Glutamatergic neuron (in vitro differentiated cells): ENCODE results near the gene FRMD4B. TPM values are rescaled to one million over a fixed set of nuclear protein-coding genes. Genes with fewer than 3 reads are reported as not detected.

Source experiments
- DNase-seq: peaks from one replicate; pipeline ENCODE4 v3.0.0; 2022
- H3K27ac Mint-ChIP-seq: one replicate; pipeline ENCODE4 v1.8.0; 2020; ENCODE audit warnings: mild to moderate bottlenecking, mixed read lengths, inconsistent platforms; ENCODE audit not compliant: unreplicated experiment
- H3K27me3 Mint-ChIP-seq: one replicate; pipeline ENCODE4 v1.8.0; 2020; ENCODE audit warnings: mild to moderate bottlenecking, moderate library complexity, mixed read lengths, inconsistent platforms; ENCODE audit not compliant: unreplicated experiment
- H3K36me3 Mint-ChIP-seq: one replicate; pipeline ENCODE4 v1.8.0; 2020; ENCODE audit warnings: mild to moderate bottlenecking, mixed read lengths, inconsistent platforms; ENCODE audit not compliant: unreplicated experiment
- H3K4me1 Mint-ChIP-seq: one replicate; pipeline ENCODE4 v1.8.0; 2020; ENCODE audit warnings: mild to moderate bottlenecking, low read depth, mixed read lengths, inconsistent platforms; ENCODE audit not compliant: unreplicated experiment
- H3K4me3 Mint-ChIP-seq: one replicate; pipeline ENCODE4 v1.8.0; 2020; ENCODE audit warnings: mild to moderate bottlenecking, mixed read lengths, inconsistent platforms; ENCODE audit not compliant: unreplicated experiment
- H3K9me3 Mint-ChIP-seq: one replicate; pipeline ENCODE4 v1.8.0; 2020; ENCODE audit warnings: mild to moderate bottlenecking, moderate library complexity, mixed read lengths, inconsistent platforms; ENCODE audit not compliant: unreplicated experiment
- total RNA-seq: library from RNA; stranded (reverse); fragmentation: NEBNext Ultra II Directional; extraction: Animal tissue kit (Norgen Biotek cat#: 25700); gene quantifications from one replicate; pipeline ENCODE4 v1.2.1, GENCODE V29; 2021; ENCODE audit not compliant: unreplicated experiment
- TF ChIP-seq, protein P1 (sequence below): fragments of 200-600 bp; sonication (generic); IDR thresholded peaks from one replicate; pipeline ENCODE4 v1.5.0; 2021; ENCODE audit not compliant: partially characterized antibody, unreplicated experiment

FRMD4B gene
- total RNA-seq, 1 donor from 2014 or later: 3.9 TPM

DNA sequence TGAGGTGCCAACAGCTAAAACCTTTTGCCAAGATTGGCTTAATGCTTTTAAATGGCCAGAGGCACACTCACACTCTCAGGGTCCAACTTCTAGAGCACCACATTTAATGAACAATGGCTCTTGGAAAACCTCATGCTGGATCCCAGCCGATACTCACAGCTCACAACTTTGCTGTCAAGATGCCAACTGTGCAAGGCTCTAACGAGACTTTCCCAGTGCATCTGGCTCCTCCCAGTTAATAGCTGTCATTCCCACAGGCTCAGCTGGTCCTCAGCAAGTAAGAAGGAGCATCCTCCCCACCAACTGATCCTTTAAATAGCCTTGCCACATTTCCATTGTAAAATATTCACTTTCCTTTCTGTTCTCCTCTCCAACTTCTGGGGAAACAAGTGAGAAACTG is 20.3 kb upstream of the FRMD4B start:
- Mint-ChIP-seq H3K4me3 (no peak overlapping the region), H3K27ac (no peak overlapping the region), H3K9me3 (no peaks in the 10 kb centered on the region), H3K27me3 (peaks cover 2% of the 10 kb centered on the region), H3K36me3 (no peaks in the 10 kb centered on the region), H3K4me1 (peaks cover 2% of the 10 kb centered on the region)
- TF ChIP-seq, protein P1, sequence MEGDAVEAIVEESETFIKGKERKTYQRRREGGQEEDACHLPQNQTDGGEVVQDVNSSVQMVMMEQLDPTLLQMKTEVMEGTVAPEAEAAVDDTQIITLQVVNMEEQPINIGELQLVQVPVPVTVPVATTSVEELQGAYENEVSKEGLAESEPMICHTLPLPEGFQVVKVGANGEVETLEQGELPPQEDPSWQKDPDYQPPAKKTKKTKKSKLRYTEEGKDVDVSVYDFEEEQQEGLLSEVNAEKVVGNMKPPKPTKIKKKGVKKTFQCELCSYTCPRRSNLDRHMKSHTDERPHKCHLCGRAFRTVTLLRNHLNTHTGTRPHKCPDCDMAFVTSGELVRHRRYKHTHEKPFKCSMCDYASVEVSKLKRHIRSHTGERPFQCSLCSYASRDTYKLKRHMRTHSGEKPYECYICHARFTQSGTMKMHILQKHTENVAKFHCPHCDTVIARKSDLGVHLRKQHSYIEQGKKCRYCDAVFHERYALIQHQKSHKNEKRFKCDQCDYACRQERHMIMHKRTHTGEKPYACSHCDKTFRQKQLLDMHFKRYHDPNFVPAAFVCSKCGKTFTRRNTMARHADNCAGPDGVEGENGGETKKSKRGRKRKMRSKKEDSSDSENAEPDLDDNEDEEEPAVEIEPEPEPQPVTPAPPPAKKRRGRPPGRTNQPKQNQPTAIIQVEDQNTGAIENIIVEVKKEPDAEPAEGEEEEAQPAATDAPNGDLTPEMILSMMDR: no peak
- no peak for DNase-seq

DNA sequence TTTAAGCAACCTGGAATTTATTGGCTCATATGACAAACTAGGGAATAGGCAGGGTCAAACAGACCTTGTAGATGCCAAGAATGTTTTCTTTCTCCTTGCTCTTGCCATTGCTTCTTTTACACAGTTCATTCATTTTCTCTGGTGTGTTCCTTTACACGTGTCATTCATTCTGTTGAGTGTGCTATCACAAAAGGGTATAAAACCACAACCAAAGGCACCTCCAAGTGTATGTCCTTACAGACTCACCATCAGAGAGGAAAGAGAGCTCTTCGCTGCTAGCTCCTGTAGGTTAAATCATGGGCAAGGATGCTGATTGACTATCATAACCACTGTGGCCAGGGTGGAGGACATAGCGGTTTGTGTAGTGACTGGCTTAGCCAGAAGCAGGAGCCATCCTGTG is 19.2 kb upstream of the FRMD4B start:
- H3K4me1 Mint-ChIP-seq: peaks cover 2% of the 10 kb centered on the region
- H3K36me3 Mint-ChIP-seq: no peaks in the 10 kb centered on the region
- TF ChIP-seq, protein P1: no peak
- H3K9me3 Mint-ChIP-seq: no peaks in the 10 kb centered on the region
- no peak for DNase-seq
- H3K4me3 Mint-ChIP-seq: no peak overlapping the region
- peaks cover 2% of the 10 kb centered on the region for H3K27me3 Mint-ChIP-seq
- H3K27ac Mint-ChIP-seq: no peak overlapping the region

DNA sequence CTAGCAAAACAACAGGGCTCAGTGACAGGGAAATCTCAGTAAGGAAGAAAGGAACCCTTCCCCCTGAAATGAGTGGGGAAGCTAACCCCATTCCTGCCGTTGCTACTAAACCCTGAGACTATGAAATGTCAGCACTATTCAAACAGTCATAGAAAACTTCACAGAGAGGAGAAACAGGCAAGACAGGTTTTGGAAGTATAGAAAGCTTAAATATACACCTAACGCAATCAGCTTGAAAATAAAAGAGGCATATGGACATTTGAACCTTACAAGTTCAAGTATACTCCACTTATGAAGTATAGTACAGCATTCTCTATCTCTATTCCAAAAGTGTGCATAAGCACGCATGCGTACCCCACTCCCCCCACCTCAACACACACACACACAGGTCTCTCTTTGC is 17.6 kb upstream of the FRMD4B start:
- peaks cover 2% of the 10 kb centered on the region for H3K27me3 Mint-ChIP-seq
- H3K36me3 Mint-ChIP-seq: no peaks in the 10 kb centered on the region
- H3K4me3 Mint-ChIP-seq: no peak overlapping the region
- TF ChIP-seq, protein P1: no peak
- no peak overlapping the region for H3K27ac Mint-ChIP-seq
- H3K9me3 Mint-ChIP-seq: no peaks in the 10 kb centered on the region
- peaks cover 2% of the 10 kb centered on the region for H3K4me1 Mint-ChIP-seq
- DNase-seq: no peak

DNA sequence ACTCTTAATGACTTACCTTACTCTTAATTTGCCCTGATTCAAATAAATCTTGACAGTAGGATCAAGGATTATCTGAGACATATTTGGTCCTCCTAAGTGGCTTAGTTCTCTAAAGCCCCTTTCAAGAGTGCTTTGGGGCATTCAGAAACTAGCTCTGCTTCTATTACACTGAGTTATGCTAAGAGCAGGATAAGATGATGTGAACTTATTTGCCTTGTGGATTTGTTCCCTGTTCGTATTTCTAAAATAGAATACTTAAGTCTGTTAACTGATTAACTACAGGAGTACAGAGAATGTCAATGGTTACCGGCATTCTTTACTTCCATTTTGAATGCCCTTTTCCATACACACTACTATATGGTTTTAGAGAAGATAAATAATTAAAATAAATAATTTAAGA is 14.8 kb upstream of the FRMD4B start:
- no peak overlapping the region for H3K27ac Mint-ChIP-seq
- no peak overlapping the region for H3K4me3 Mint-ChIP-seq
- TF ChIP-seq, protein P1: no peak
- H3K36me3 Mint-ChIP-seq: no peaks in the 10 kb centered on the region
- H3K27me3 Mint-ChIP-seq: peaks cover 3% of the 10 kb centered on the region
- no peak for DNase-seq
- no peaks in the 10 kb centered on the region for H3K9me3 Mint-ChIP-seq
- no peaks in the 10 kb centered on the region for H3K4me1 Mint-ChIP-seq

DNA sequence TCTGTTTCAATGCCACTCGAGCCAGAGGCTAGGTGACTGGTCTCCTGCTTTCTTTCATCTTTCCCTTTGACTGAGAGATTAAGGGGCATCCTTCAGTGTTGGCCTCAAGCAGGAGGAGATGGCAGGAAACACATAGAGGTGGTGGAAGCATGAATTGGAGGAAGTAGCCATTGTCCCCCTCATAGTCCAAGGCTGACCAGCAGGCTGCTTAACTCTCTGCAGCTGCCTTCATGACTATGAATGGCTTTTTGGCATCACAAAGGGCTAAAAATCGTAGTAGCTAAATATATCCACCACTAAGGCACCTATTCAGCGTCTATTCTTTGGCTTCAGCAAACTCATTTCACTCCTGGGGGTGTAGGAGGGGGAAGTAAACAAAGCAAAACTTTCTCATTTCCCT is 7.0 kb upstream of the FRMD4B start:
- no peak for DNase-seq
- peaks cover 16% of the 10 kb centered on the region for H3K4me1 Mint-ChIP-seq
- H3K4me3 Mint-ChIP-seq: no peak overlapping the region
- no peaks in the 10 kb centered on the region for H3K36me3 Mint-ChIP-seq
- TF ChIP-seq, protein P1: no peak
- H3K27ac Mint-ChIP-seq: no peak overlapping the region
- no peaks in the 10 kb centered on the region for H3K9me3 Mint-ChIP-seq
- peaks cover 2% of the 10 kb centered on the region for H3K27me3 Mint-ChIP-seq
